Mucosa of stomach (tissue), 1 donor: ENCODE results near the gene BET1.

ENCODE experiments used
- H3K27me3 ChIP-seq: one replicate; pipeline ENCODE4 v1.7.0; 2013; ENCODE audit warnings: mild to moderate bottlenecking, low read length; ENCODE audit not compliant: control insufficient read depth, insufficient read depth
- H3K36me3 ChIP-seq: one replicate; pipeline ENCODE4 v1.7.0; 2013; ENCODE audit warnings: low read length; ENCODE audit not compliant: control insufficient read depth, insufficient read depth
- H3K4me1 ChIP-seq: one replicate; pipeline ENCODE4 v1.7.0; 2013; ENCODE audit warnings: mild to moderate bottlenecking, low read length; ENCODE audit not compliant: control insufficient read depth, insufficient read depth
- H3K4me3 ChIP-seq: one replicate; pipeline ENCODE4 v1.7.0; 2013; ENCODE audit warnings: low read length
- H3K9ac ChIP-seq: one replicate; pipeline ENCODE4 v1.7.0; 2013; ENCODE audit warnings: mild to moderate bottlenecking, low read length, moderate library complexity
- H3K9me3 ChIP-seq: one replicate; pipeline ENCODE4 v1.7.0; 2013; ENCODE audit warnings: mild to moderate bottlenecking, low read length, moderate library complexity; ENCODE audit not compliant: control insufficient read depth
- donor health status: Pancreatic carcinoma.

Gene BET1

GRCh38 chr7:93973134-93973533, 31.0 kb downstream of the BET1 start:
- no peaks in the 10 kb centered on the region for H3K9me3 ChIP-seq
- no peaks in the 10 kb centered on the region for H3K27me3 ChIP-seq
- no peaks in the 10 kb centered on the region for H3K36me3 ChIP-seq
- H3K4me3 ChIP-seq, result no peak overlapping the region
- H3K9ac ChIP-seq, result no peak overlapping the region
- no peaks in the 10 kb centered on the region for H3K4me1 ChIP-seq

GRCh38 chr7:93972029-93972725, 32.0 kb downstream of the BET1 start:
- no peaks in the 10 kb centered on the region for H3K36me3 ChIP-seq
- no peak overlapping the region for H3K4me3 ChIP-seq
- H3K4me1 ChIP-seq, result no peaks in the 10 kb centered on the region
- no peaks in the 10 kb centered on the region for H3K27me3 ChIP-seq
- no peaks in the 10 kb centered on the region for H3K9me3 ChIP-seq
- no peak overlapping the region for H3K9ac ChIP-seq

- no peak overlapping the region for H3K4me3 ChIP-seq
- no peaks in the 10 kb centered on the region for H3K4me1 ChIP-seq
- H3K9me3 ChIP-seq, result no peaks in the 10 kb centered on the region
These were observed 35.1 kb downstream of the BET1 start for GRCh38 chr7:93968911-93969620.

GRCh38 chr7:93964813-93965212, 39.3 kb downstream of the BET1 start:
- H3K27me3 ChIP-seq, result no peaks in the 10 kb centered on the region

More at GRCh38 chr7:93968911-93969620, 35.1 kb downstream of the BET1 start:
- H3K9ac ChIP-seq, result no peak overlapping the region
- no peaks in the 10 kb centered on the region for H3K27me3 ChIP-seq
- H3K36me3 ChIP-seq, result no peaks in the 10 kb centered on the region

GRCh38 chr7:93964262-93964661, 39.9 kb downstream of the BET1 start:
- no peaks in the 10 kb centered on the region for H3K9me3 ChIP-seq
- no peaks in the 10 kb centered on the region for H3K36me3 ChIP-seq
- no peaks in the 10 kb centered on the region for H3K4me1 ChIP-seq
- H3K4me3 ChIP-seq, result no peak overlapping the region
- H3K27me3 ChIP-seq, result no peaks in the 10 kb centered on the region
- no peak overlapping the region for H3K9ac ChIP-seq

More at GRCh38 chr7:93964813-93965212, 39.3 kb downstream of the BET1 start:
- Histone ChIP-seq H3K9ac (no peak overlapping the region), H3K4me3 (no peak overlapping the region), H3K4me1 (no peaks in the 10 kb centered on the region), H3K36me3 (no peaks in the 10 kb centered on the region), H3K9me3 (no peaks in the 10 kb centered on the region)

- Histone ChIP-seq H3K9ac (no peak overlapping the region), H3K36me3 (no peaks in the 10 kb centered on the region), H3K27me3 (no peaks in the 10 kb centered on the region), H3K4me3 (no peak overlapping the region), H3K4me1 (no peaks in the 10 kb centered on the region), H3K9me3 (no peaks in the 10 kb centered on the region)
These were observed 43.2 kb downstream of the BET1 start for GRCh38 chr7:93960986-93961385.

- Histone ChIP-seq H3K9ac (no peak overlapping the region), H3K4me3 (no peak overlapping the region), H3K4me1 (no peaks in the 10 kb centered on the region), H3K36me3 (no peaks in the 10 kb centered on the region), H3K27me3 (no peaks in the 10 kb centered on the region), H3K9me3 (no peaks in the 10 kb centered on the region)
These were observed 45.5 kb downstream of the BET1 start for GRCh38 chr7:93958651-93959050.

GRCh38 chr7:93958216-93958615, 45.9 kb downstream of the BET1 start:
- Histone ChIP-seq H3K4me1 (no peaks in the 10 kb centered on the region), H3K9me3 (no peaks in the 10 kb centered on the region), H3K27me3 (no peaks in the 10 kb centered on the region), H3K36me3 (no peaks in the 10 kb centered on the region), H3K9ac (no peak overlapping the region), H3K4me3 (no peak overlapping the region)

- no peaks in the 10 kb centered on the region for H3K9me3 ChIP-seq
- no peaks in the 10 kb centered on the region for H3K36me3 ChIP-seq
These were observed 46.4 kb downstream of the BET1 start for GRCh38 chr7:93957767-93958166.

GRCh38 chr7:93955304-93955703, 48.9 kb downstream of the BET1 start:
- H3K27me3 ChIP-seq, result no peaks in the 10 kb centered on the region
- no peak overlapping the region for H3K4me3 ChIP-seq
- H3K36me3 ChIP-seq, result no peaks in the 10 kb centered on the region
- no peaks in the 10 kb centered on the region for H3K9me3 ChIP-seq
- H3K4me1 ChIP-seq, result no peaks in the 10 kb centered on the region
- H3K9ac ChIP-seq, result no peak overlapping the region

More at GRCh38 chr7:93957767-93958166, 46.4 kb downstream of the BET1 start:
- H3K27me3 ChIP-seq, result no peaks in the 10 kb centered on the region
- no peaks in the 10 kb centered on the region for H3K4me1 ChIP-seq
- no peak overlapping the region for H3K4me3 ChIP-seq
- no peak overlapping the region for H3K9ac ChIP-seq

- Histone ChIP-seq H3K9ac (no peak overlapping the region), H3K4me3 (no peak overlapping the region), H3K36me3 (no peaks in the 10 kb centered on the region), H3K27me3 (no peaks in the 10 kb centered on the region), H3K9me3 (no peaks in the 10 kb centered on the region), H3K4me1 (no peaks in the 10 kb centered on the region)
These were observed 54.7 kb downstream of the BET1 start for GRCh38 chr7:93949423-93949822.

- Histone ChIP-seq H3K4me3 (no peak overlapping the region), H3K27me3 (no peaks in the 10 kb centered on the region), H3K9me3 (no peaks in the 10 kb centered on the region), H3K36me3 (no peaks in the 10 kb centered on the region), H3K9ac (no peak overlapping the region), H3K4me1 (no peaks in the 10 kb centered on the region)
These were observed 55.3 kb downstream of the BET1 start for GRCh38 chr7:93948873-93949272.
